Measurements from ENCODE around the gene LRMDA. TPM values are rescaled to one million over a fixed set of nuclear protein-coding genes. Genes with fewer than 3 reads are reported as not detected.

LRMDA gene
- total RNA-seq, 4 donors from 2014 or later, result 9.8 to 18.6 (median 15.8) TPM

GRCh38 chr10:76309741-76310587, 878.5 kb downstream of the LRMDA start:
- Histone ChIP-seq H3K36me3 (no peaks in the 10 kb centered on the region), H3K4me1 (peaks cover 0 to 39% (median 8%) of the 10 kb centered on the region in 4 donors), H3K4me3 (no peak overlapping the region), H3K27me3 (no peaks in the 10 kb centered on the region), H3K9me3 (no peaks in the 10 kb centered on the region), H3K27ac (peak overlapping the region in 2 of 4 donors; percentile 43 to 71)
- no peak for DNase-seq (ENCODE audit: low spot score in 2 of 2)
- no peak for TF ChIP-seq POLR2A (IDR thresholded peaks at IDR 0.05)
- no peak for TF ChIP-seq EP300 (IDR thresholded peaks at IDR 0.05)
- no peak for TF ChIP-seq CTCF (IDR thresholded peaks at IDR 0.05)
- 65 to 67% methylated on average over 7 of the region's 7 CpGs for WGBS, 2 donors

- Histone ChIP-seq H3K27ac (peak overlapping the region in 2 of 4 donors; percentile 43 to 71), H3K4me1 (peaks cover 0 to 39% (median 8%) of the 10 kb centered on the region in 4 donors), H3K9me3 (no peaks in the 10 kb centered on the region), H3K4me3 (no peak overlapping the region), H3K27me3 (no peaks in the 10 kb centered on the region), H3K36me3 (no peaks in the 10 kb centered on the region)
- DNase-seq (ENCODE audit: low spot score in 2 of 2), result no peak
- 9 to 17% methylated on average over 1 of the region's 1 CpG for WGBS, 2 donors
- TF ChIP-seq EP300 (IDR thresholded peaks at IDR 0.05), result no peak
- TF ChIP-seq CTCF (IDR thresholded peaks at IDR 0.05), result no peak
- no peak for TF ChIP-seq POLR2A (IDR thresholded peaks at IDR 0.05)
Observed at GRCh38 chr10:76310588-76311080, 879.2 kb downstream of the LRMDA start.

- Histone ChIP-seq H3K27ac (peak overlapping the region in 2 of 4 donors; percentile 12 to 61), H3K9me3 (peaks cover 0 to 7% (median 0%) of the 10 kb centered on the region in 4 donors), H3K27me3 (no peaks in the 10 kb centered on the region), H3K4me1 (peaks cover 0 to 39% (median 8%) of the 10 kb centered on the region in 4 donors), H3K4me3 (no peak overlapping the region), H3K36me3 (no peaks in the 10 kb centered on the region)
- DNase-seq (ENCODE audit: low spot score in 2 of 2), result no peak
- 50 to 64% methylated on average over 4 of the region's 4 CpGs for WGBS, 2 donors
- TF ChIP-seq CTCF (IDR thresholded peaks at IDR 0.05) (peak in 3 of 5 experiments; percentile 6 to 24 (median 19)), EP300 (IDR thresholded peaks at IDR 0.05) (no peak), POLR2A (IDR thresholded peaks at IDR 0.05) (no peak)
Observed at GRCh38 chr10:76311752-76312636, 880.6 kb downstream of the LRMDA start.

- Histone ChIP-seq H3K36me3 (no peaks in the 10 kb centered on the region), H3K9me3 (peaks cover 0 to 12% (median 0%) of the 10 kb centered on the region in 4 donors), H3K27me3 (no peaks in the 10 kb centered on the region), H3K4me1 (peaks cover 0 to 25% (median 3%) of the 10 kb centered on the region in 4 donors), H3K4me3 (no peak overlapping the region), H3K27ac (no peak overlapping the region)
- WGBS, 2 donors, result 90 to 97% methylated on average over 6 to 13 of the region's 14 CpGs
- no peak for DNase-seq (ENCODE audit: low spot score in 2 of 2)
- TF ChIP-seq POLR2A (IDR thresholded peaks at IDR 0.05) (no peak), EP300 (IDR thresholded peaks at IDR 0.05) (no peak), CTCF (IDR thresholded peaks at IDR 0.05) (no peak)
Observed at GRCh38 chr10:76315240-76315639, 883.8 kb downstream of the LRMDA start.

Data from tibial nerve (tissue), 4 donors.